NCI-H2227 treated with DMSO at 0.1 percent for 48 hours (cell line): ENCODE data around the gene IRX4.

ENCODE experiments used
- DNase-seq: peaks from one replicate; lab custom pipeline; 2025; lab: John Stamatoyannopoulos, UW

The IRX4 gene

GRCh38 chr5:1836176-1836890 lies 46.4 kb downstream of the IRX4 start:
- DNase-seq: no peak

DNA sequence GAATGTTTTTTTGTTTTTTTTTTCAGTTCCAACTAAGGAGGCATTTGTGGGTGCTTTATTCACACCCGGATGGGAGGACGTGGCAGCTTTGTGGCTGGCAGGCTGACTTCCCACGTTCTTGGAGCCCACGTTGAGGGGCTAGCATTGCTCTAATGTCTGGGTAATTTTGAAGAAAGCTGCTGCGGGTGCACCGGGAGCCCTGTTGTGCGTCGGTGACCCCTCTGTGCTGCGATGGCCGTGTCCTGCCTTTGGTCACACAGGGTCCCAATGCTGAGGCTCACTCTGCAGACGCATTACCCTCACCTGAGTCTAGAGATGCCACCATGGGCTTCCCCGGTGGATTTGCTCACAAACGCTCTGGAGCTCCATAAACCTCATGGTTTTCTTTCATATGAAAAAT lies 47.3 kb downstream of the IRX4 start:
- no peak for DNase-seq

GRCh38 chr5:1834721-1835429 lies 47.9 kb downstream of the IRX4 start:
- DNase-seq: no peak

DNA sequence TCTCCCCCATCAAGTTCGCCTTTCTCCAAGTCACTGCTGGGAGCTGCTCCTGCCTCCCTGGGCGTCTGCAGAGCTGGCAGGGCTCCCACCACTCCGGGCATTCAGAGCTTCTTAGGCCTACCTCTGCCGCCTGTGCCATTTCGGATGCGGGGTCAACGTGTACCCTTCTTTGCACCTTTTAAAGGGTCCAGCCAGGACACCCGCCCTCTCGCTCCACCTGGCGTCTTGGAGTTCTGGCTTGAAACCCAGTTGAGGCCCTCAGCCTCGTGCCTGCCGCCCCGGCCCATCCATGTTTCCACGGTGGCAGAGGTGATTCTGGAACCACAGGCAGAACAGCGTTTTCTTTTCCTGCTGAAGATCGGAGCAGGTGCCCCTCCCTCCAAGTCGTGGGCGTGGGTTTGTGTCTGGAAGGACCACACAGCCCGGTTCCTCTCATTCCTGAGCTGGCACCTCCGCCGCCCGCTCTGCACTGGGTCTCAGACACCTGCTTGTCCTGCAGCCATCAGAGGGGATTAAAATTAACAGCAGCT lies 48.6 kb downstream of the IRX4 start:
- DNase-seq: no peak

DNA sequence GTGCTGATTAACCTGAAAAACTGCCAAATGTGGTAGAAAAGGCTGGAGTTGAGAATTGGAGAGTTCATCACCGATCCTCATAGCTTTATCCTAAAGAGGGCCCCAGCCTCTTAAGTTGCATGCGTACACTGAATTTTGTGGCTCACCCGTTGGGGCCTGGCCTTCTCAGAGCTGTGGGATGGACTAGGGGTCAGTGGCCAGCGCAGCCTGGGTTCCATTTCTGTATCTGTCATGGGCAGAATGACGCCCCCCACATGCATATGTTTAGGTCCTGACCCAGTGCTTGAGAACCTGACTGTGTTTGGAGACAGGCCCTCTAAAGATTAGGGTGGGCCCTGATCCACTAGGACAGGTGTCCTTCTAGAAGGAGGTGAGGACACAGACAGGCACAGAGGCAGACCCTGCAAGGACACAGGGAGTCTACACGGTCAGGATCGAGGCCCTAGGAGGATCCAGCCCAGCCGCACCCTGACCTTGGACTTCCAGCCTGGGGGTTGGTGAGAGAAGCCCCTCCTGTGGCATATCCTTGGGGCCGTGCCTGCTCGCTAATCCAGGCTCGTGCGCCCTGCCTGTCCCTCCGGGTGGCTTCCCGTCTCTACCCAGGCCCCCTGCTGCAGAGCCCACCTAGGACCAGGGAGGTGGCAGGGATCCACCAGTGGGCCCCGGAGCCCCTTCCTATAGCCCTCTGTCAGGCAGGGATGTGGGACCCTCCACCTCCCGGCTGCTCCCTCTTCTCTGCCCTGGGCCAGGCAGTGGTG lies 49.3 kb downstream of the IRX4 start:
- DNase-seq: no peak

- DNase-seq: no peak
These were observed 50.0 kb downstream of the IRX4 start for GRCh38 chr5:1832511-1833250.

DNA sequence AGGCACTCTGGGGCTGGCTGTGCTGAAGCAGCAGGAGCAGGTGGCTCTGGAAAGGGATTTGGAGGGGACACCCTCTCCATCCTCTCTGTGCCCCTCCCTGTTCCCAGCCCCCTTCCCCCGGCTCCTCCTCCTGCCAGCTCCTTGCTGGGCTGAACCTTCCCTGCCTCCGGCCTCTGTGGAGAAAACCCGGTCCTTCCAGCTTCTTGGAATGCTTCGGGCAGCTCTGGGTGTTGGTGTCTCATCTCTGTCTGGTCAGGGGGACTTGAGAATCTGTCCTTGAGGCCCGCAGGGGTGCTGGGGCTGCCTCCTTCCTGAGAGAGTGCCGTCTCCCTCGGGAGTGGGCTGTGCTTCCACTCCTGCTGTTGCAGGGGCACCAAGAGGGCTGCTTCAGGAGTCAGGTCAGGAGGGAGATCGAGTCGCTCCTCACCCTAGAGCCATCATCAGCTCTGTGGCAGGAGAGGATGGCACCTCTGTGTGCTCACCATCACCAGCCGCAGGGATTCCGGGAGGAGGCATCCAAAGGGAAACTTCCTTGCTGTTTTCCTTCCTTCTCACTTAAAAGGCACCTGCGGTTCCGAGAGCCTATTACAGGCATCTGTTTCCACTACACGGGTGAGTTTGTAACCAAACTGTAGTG lies 50.9 kb downstream of the IRX4 start:
- no peak for DNase-seq

DNA sequence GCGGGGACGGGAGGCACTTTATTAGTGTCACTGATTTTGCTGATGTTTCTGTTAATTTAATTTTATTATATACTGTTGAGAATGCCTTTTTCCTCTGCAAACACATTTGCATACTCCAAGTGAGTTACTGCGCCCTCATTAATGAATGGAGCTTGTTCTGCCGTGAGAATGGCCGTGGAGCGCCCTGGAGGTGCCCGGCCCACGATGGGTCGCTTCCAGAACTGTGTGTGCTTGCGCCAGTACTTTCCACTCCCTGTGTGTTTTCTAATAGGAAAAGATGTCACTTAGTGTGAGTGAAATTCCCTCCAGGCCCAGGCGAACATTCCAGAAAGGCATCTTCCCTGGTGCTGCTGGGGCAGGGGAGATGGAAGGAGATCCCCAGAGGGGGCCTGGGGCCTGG lies 51.5 kb downstream of the IRX4 start:
- DNase-seq: no peak

GRCh38 chr5:1830571-1831228 lies 52.0 kb downstream of the IRX4 start:
- no peak for DNase-seq

- DNase-seq: no peak
These were observed 54.8 kb downstream of the IRX4 start for GRCh38 chr5:1827886-1828397.
